Body of pancreas (tissue), 4 donors: ENCODE measurements around the gene TSPYL1. TPM values are rescaled to one million over a fixed set of nuclear protein-coding genes. Genes with fewer than 3 reads are reported as not detected.
"Not testable (repeated sequence)": the region's sequence is repeated elsewhere in the genome, so short reads cannot be mapped to it uniquely, and the experiment has no call there.

Experiments
- ATAC-seq: fragments of 150-250 bp; one replicate; pipeline ENCODE4 v1.9.1; 2016
- DNase-seq, 4 donors: peaks; one replicate each; pipeline ENCODE4 v3.0.0-alpha.2; 2019
- H3K27ac ChIP-seq, 4 donors: fragments of 200-600 bp; sonication (generic); 1 replicate in 3 of 4; 2 replicates in 1 of 4; pipeline versions ENCODE4 v1.5.1 to v1.6.1; 2016 to 2019; ENCODE audit warnings: mild to moderate bottlenecking in 1 of 4, mixed read lengths in 1 of 4, moderate library complexity in 1 of 4
- H3K27me3 ChIP-seq, 2 donors: fragments of 200-600 bp; sonication (generic); one replicate each; pipeline ENCODE4 v1.6.0; 2016; ENCODE audit warnings: mild to moderate bottlenecking in 1 of 2
- H3K36me3 ChIP-seq, 2 donors: fragments of 200-600 bp; sonication (generic); replicated peaks in 1 of 2; 2 replicates each; pipeline ENCODE4 v1.5.1; 2016; ENCODE audit warnings: low read depth in 2 of 2; ENCODE audit not compliant: insufficient read depth in 1 of 2
- H3K4me1 ChIP-seq: fragments of 200-600 bp; sonication (generic); one replicate; pipeline ENCODE4 v1.6.0; 2016
- H3K4me3 ChIP-seq, 2 donors: fragments of 200-600 bp; sonication (generic); 1 replicate in 1 of 2; 2 replicates in 1 of 2; pipeline ENCODE4 v1.5.1; 2016 to 2019
- H3K9me3 ChIP-seq, 3 donors: fragments of 200-600 bp; sonication (generic); 1 replicate in 2 of 3; 2 replicates in 1 of 3; pipeline ENCODE4 v1.5.1; 2016
- CTCF ChIP-seq, 7 experiments: fragments of 450-650 bp in 4 of 7; fragments of 200-600 bp in 3 of 7; sonication (generic) in 3 of 7; IDR thresholded peaks; one replicate each; pipeline ENCODE4 v1.5.1; 2016 to 2019; ENCODE audit warnings: antibody characterized with exemption in 7 of 7
- POLR2A ChIP-seq, 3 donors: fragments of 450-650 bp; IDR thresholded peaks; one replicate each; pipeline ENCODE4 v1.6.1; 2016; ENCODE audit warnings: antibody characterized with exemption in 3 of 3, mild to moderate bottlenecking in 2 of 3
- WGBS, 2 donors: methylation state at CpG; one replicate each; pipeline ENCODE4 v1.1.5; 2017; 5-methylcytosine and 5-hydroxymethylcytosine counted together
- intact Hi-C: fragments of 100-400 bp; cut with DNase I; formaldehyde crosslinking; loops from one replicate; pipeline ENCODE4 v1.15.1; 2023
- total RNA-seq, 2 donors: library from RNA; depleted of rRNA; stranded (reverse); fragments of >200 nt; gene quantifications; one replicate each; pipeline ENCODE4 v1.1.0, GENCODE V29; 2016

TSPYL1 gene
- total RNA-seq, 2 donors from 2014 or later = 44.1 to 45.2 TPM

- ATAC-seq (no peak), DNase-seq (no peak)
- Histone ChIP-seq H3K36me3 (no peaks in the 10 kb centered on the region), H3K4me3 (no peak overlapping the region), H3K27me3 (no peaks in the 10 kb centered on the region), H3K27ac (no peak overlapping the region), H3K9me3 (no peaks in the 10 kb centered on the region), H3K4me1 (no peaks in the 10 kb centered on the region)
- TF ChIP-seq CTCF (IDR thresholded peaks at IDR 0.05) = no peak
- TF ChIP-seq POLR2A (IDR thresholded peaks at IDR 0.05) = no peak
- WGBS, 2 donors = 83 to 91% methylated on average over 2 of the region's 2 CpGs
- intact Hi-C loops = loop anchor here (10.0 kb wide), 1 partner anchor 235 kb away; no protein-coding TSS in a partner anchor
These were observed 10.1 kb upstream of the TSPYL1 start for GRCh38 chr6:116289876-116290275.

DNA sequence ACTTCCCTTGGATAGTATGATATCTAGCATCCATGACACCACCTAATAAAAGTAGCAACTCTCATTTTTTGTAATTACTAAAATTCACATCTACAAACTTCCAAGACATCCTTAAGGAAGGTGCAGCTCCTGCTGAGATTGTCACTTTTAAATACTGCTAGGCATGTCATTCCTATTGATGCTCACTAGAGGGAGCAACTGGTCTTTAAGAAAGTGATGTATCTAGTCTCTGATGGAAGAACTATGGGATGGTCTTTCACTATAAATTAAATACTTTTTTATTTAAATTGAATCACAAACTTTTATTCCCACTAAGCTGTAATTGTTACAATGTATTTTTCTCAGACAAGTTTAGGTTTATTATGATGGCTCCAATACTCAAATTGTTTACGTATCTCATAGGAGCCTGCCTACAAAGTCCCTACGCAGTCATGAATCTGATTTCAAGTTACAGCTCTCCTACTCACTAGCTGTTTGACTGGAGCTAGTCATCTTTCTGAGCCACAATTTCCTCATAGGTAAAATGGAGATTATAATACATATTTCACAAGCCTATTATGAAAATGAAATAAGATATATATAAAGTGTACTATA lies 8.1 kb upstream of the TSPYL1 start:
- Histone ChIP-seq H3K4me3 (no peak overlapping the region), H3K27ac (no peak overlapping the region), H3K27me3 (no peaks in the 10 kb centered on the region), H3K36me3 (no peaks in the 10 kb centered on the region), H3K4me1 (no peaks in the 10 kb centered on the region), H3K9me3 (no peaks in the 10 kb centered on the region)
- ATAC-seq = peak; percentile 73
- 86 to 90% methylated on average over 2 of the region's 2 CpGs for WGBS, 2 donors
- intact Hi-C loops = loop anchor here (10.0 kb wide), 1 partner anchor 237 kb away; no protein-coding TSS in a partner anchor
- DNase-seq = peak in 1 of 4 donors; percentile 16
- TF ChIP-seq CTCF (IDR thresholded peaks at IDR 0.05) (peak; percentile 62 to 84 (median 73)), POLR2A (IDR thresholded peaks at IDR 0.05) (no peak)

DNA sequence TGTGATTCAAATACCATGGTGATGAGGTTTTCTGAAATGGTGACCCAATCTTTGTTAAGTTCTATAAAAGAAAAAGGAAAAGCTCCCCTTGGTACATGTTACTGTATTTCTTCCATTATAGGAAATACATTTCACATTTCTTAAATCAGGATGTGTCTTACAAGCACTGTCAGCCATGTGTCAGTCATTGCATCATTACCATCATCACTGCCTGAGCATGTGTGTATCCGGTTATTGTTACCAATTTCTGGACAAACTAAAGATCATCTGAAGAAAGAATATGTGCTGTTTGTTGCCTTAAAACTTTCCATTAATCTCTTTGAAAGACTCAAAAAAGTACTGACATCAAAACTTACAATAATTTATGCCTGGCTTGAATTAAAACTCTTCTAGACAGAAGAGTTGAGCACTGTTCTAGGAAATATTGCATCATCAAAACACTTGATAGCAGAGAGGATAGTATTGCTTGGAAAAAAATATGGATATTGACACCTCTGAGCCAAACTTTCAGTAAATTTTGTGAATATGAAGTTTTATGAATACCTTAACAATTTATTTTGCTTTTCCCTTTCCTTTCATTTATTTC lies 7.1 kb upstream of the TSPYL1 start:
- WGBS, 2 donors = 73 to 93% methylated on average over 1 of the region's 1 CpG
- intact Hi-C loops = loop anchor here (10.0 kb wide), 1 partner anchor 238 kb away; no protein-coding TSS in a partner anchor
- no peaks in the 10 kb centered on the region for H3K36me3 ChIP-seq

GRCh38 chr6:116284984-116285383 lies 5.3 kb upstream of the TSPYL1 start:
- not testable (repeated sequence) for H3K9me3 ChIP-seq, H3K36me3 ChIP-seq, H3K4me1 ChIP-seq, DNase-seq, H3K4me3 ChIP-seq, H3K27me3 ChIP-seq, ATAC-seq, H3K27ac ChIP-seq
- intact Hi-C loops = loop anchor here (10.0 kb wide), 1 partner anchor 240 kb away; no protein-coding TSS in a partner anchor
- 87 to 98% methylated on average over 4 of the region's 4 CpGs for WGBS, 2 donors

More for the DNA sequence above, 7.1 kb upstream of the TSPYL1 start:
- Histone ChIP-seq H3K27ac (no peak overlapping the region), H3K27me3 (no peaks in the 10 kb centered on the region), H3K4me3 (no peak overlapping the region), H3K9me3 (no peaks in the 10 kb centered on the region), H3K4me1 (no peaks in the 10 kb centered on the region)
- ATAC-seq (no peak), DNase-seq (no peak)
- TF ChIP-seq POLR2A (IDR thresholded peaks at IDR 0.05) (no peak), CTCF (IDR thresholded peaks at IDR 0.05) (no peak)

DNA sequence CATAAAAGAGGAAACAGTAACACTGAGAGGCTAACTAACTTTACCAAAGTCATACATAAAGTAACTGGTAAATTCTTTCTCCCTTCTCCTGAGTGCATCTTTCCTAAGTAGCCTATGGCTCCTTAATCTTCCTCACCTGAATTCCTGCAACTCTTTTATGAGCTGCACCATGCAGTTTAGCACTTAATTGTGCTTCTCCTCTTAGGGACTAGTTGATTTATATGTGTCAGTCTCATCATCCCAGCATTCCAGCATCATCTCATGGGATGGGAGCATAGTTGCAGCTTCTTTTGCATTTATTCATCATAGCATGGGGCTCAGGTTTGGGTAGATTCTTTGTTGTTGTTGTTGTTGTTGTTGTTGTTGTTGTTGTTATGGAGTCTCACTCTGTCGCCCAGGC lies 3.5 kb upstream of the TSPYL1 start:
- WGBS, 2 donors = 67 to 73% methylated on average over 1 of the region's 1 CpG

More for the DNA sequence above, 3.5 kb upstream of the TSPYL1 start:
- intact Hi-C loops = loop anchor here (10.0 kb wide), 1 partner anchor 242 kb away; no protein-coding TSS in a partner anchor
- H3K9me3 ChIP-seq = no peaks in the 10 kb centered on the region
- no peak for ATAC-seq
- H3K36me3 ChIP-seq = no peaks in the 10 kb centered on the region
- no peak for DNase-seq
- H3K4me1 ChIP-seq = peaks cover 12% of the 10 kb centered on the region
- TF ChIP-seq POLR2A (IDR thresholded peaks at IDR 0.05) (no peak), CTCF (IDR thresholded peaks at IDR 0.05) (no peak)
- H3K27me3 ChIP-seq = no peaks in the 10 kb centered on the region
- no peak overlapping the region for H3K27ac ChIP-seq
- H3K4me3 ChIP-seq = no peak overlapping the region
